Heart left ventricle (tissue), 13 donors: Measurements from ENCODE around the gene CUEDC2.

Source experiments
- POLR2A ChIP-seq, 2 donors: fragments of 450-650 bp; IDR thresholded peaks; one replicate each; pipeline ENCODE4 v1.6.1; 2017; ENCODE audit warnings: antibody characterized with exemption in 2 of 2, mild to moderate bottlenecking in 2 of 2, moderate library complexity in 2 of 2
- TF ChIP-seq, protein P1 (sequence below), 12 donors: fragments of 200-600 bp; sonication (generic) in 4 of 12; IDR thresholded peaks; one replicate each; pipeline versions ENCODE4 v1.5.0 to v1.8.0; 2018 to 2022; ENCODE audit warnings: antibody characterized with exemption in 12 of 12, mild to moderate bottlenecking in 5 of 12
- donor health status: ischemic (EF 13 %, LVEDD 7.1; RV severe dilation, severe dysfunction).
- donor health status: DM: no; HTN: yes; CAD: no.
- donor health status: DM: no; HTN: no; CAD: no.
- donor health status: ischemic (EF 25% LVEDD 6.9; RV normal size, moderate dysfunction).
- donor health status: ischemic (EF 25% LVEDD 5.7; RV mildly dilated, moderate dysfunction).
- donor health status: ischemic (EF 35%, LVEDD 5.7; RV mildly dilated, moderate dysfunction).
- donor health status: nonischemic (EF 11% LVEDD 7.7; RV severe dilation, severe dysfunction).
- donor health status: DM: yes; HTN: yes; CAD: no.
- donor health status: PGD.
- donor health status: ischemic (EF 29% LVEDD 5.4; RV normal size, mild dysfunction).
- donor health status: nonischemic (EF 23%, LVEDD 6.1; RV moderate dilation, normal function).

DNA sequence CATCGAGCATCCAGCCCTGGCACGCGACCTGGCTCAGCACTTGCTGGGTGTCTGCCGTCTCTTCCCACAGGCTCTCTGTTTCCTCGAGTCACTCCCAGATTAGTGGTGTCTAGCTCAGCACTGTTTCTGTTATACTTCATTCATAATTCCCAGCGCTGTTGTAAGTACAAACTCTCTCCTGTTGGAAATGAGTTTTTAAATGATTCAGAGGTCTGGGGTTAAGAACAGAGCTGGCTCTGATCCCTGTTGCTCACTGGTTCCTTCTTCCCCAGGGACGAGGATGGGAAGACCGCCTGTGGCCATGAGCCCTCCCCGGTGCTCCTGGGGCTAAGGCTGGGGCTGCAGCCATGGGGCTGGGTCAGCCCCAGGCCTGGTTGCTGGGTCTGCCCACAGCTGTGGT, 36.3 kb upstream of the CUEDC2 start:
- no peak for TF ChIP-seq POLR2A (IDR thresholded peaks at IDR 0.05)
- TF ChIP-seq, protein P1, sequence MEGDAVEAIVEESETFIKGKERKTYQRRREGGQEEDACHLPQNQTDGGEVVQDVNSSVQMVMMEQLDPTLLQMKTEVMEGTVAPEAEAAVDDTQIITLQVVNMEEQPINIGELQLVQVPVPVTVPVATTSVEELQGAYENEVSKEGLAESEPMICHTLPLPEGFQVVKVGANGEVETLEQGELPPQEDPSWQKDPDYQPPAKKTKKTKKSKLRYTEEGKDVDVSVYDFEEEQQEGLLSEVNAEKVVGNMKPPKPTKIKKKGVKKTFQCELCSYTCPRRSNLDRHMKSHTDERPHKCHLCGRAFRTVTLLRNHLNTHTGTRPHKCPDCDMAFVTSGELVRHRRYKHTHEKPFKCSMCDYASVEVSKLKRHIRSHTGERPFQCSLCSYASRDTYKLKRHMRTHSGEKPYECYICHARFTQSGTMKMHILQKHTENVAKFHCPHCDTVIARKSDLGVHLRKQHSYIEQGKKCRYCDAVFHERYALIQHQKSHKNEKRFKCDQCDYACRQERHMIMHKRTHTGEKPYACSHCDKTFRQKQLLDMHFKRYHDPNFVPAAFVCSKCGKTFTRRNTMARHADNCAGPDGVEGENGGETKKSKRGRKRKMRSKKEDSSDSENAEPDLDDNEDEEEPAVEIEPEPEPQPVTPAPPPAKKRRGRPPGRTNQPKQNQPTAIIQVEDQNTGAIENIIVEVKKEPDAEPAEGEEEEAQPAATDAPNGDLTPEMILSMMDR (IDR thresholded peaks at IDR 0.05), result no peak
